H4 (cell line): Measurements from ENCODE around the gene POMGNT2. TPM values are rescaled to one million over a fixed set of nuclear protein-coding genes. Genes with fewer than 3 reads are reported as not detected.

Source experiments
- DNase-seq: peaks from one replicate; pipeline ENCODE4 v3.0.0-alpha.2; 2015; ENCODE audit warnings: low spot score
- total RNA-seq: library from RNA; depleted of rRNA; stranded (reverse); fragments of >200 nt; shearing (Covaris generic); gene quantifications from 2 replicates; pipeline ENCODE4 v1.2.3, GENCODE V29; 2014; rRNA removed

POMGNT2 gene
- total RNA-seq, 1 experiment from 2014 or later, result 13.5 TPM

- DNase-seq, result no peak
These were observed 62.1 kb downstream of the POMGNT2 start for GRCh38 chr3:43043793-43044192.

- DNase-seq, result no peak
These were observed 62.7 kb downstream of the POMGNT2 start for GRCh38 chr3:43043071-43043766.

- DNase-seq, result no peak
These were observed 64.4 kb downstream of the POMGNT2 start for GRCh38 chr3:43041517-43041916.

- DNase-seq, result no peak
These were observed 67.9 kb downstream of the POMGNT2 start for GRCh38 chr3:43038010-43038409.

GRCh38 chr3:43036621-43037423 is 69.1 kb downstream of the POMGNT2 start:
- no peak for DNase-seq

- DNase-seq, result no peak
These were observed 70.0 kb downstream of the POMGNT2 start for GRCh38 chr3:43035801-43036365.

GRCh38 chr3:43034911-43035310 is 71.0 kb downstream of the POMGNT2 start:
- no peak for DNase-seq

- DNase-seq, result no peak
These were observed 71.7 kb downstream of the POMGNT2 start for GRCh38 chr3:43034200-43034599.

GRCh38 chr3:43032646-43033628 is 72.9 kb downstream of the POMGNT2 start:
- no peak for DNase-seq

- DNase-seq, result no peak
These were observed 73.9 kb downstream of the POMGNT2 start for GRCh38 chr3:43031889-43032545.

GRCh38 chr3:43031485-43031884 is 74.4 kb downstream of the POMGNT2 start:
- no peak for DNase-seq

GRCh38 chr3:43030162-43030935 is 75.5 kb downstream of the POMGNT2 start:
- no peak for DNase-seq

Other genes with a start within 250 kb of the POMGNT2 start
- gene CYP8B1, start 230.2 kb downstream of the POMGNT2 start, total RNA-seq, result not detected in 2 replicates
- 0.06 TPM in 1 of 2 replicates, not detected in the other for gene ZNF662, start 199.9 kb downstream of the POMGNT2 start, total RNA-seq
- gene GASK1A, start 126.8 kb downstream of the POMGNT2 start, total RNA-seq, result 0.08 and 0.14 TPM in 2 replicates
- 9.2 and 11.4 TPM in 2 replicates for gene SNRK, start 180.5 kb upstream of the POMGNT2 start, total RNA-seq